Osteocyte (in vitro differentiated cells): Measurements from ENCODE around the gene TTC3. TPM values are rescaled to one million over a fixed set of nuclear protein-coding genes. Genes with fewer than 3 reads are reported as not detected.

Source experiments
- DNase-seq: peaks from one replicate; pipeline ENCODE4 v3.0.0; 2021; ENCODE audit warnings: mixed read lengths; ENCODE audit not compliant: unreplicated experiment; ENCODE audit errors: extremely low spot score
- H3K27ac Mint-ChIP-seq: one replicate; pipeline ENCODE4 v1.8.0; 2021; ENCODE audit warnings: mild to moderate bottlenecking, mixed read lengths; ENCODE audit not compliant: unreplicated experiment
- H3K27me3 Mint-ChIP-seq: one replicate; pipeline ENCODE4 v1.8.0; 2021; ENCODE audit warnings: mixed read lengths; ENCODE audit not compliant: unreplicated experiment
- H3K36me3 Mint-ChIP-seq: one replicate; pipeline ENCODE4 v1.8.0; 2021; ENCODE audit warnings: mixed read lengths; ENCODE audit not compliant: unreplicated experiment
- H3K4me1 Mint-ChIP-seq: one replicate; pipeline ENCODE4 v1.8.0; 2021; ENCODE audit warnings: mixed read lengths; ENCODE audit not compliant: unreplicated experiment
- H3K4me3 Mint-ChIP-seq: one replicate; pipeline ENCODE4 v1.8.0; 2021; ENCODE audit warnings: mild to moderate bottlenecking, moderate library complexity, mixed read lengths; ENCODE audit not compliant: unreplicated experiment
- H3K9me3 Mint-ChIP-seq: one replicate; pipeline ENCODE4 v1.8.0; 2021; ENCODE audit warnings: mixed read lengths; ENCODE audit not compliant: unreplicated experiment
- CTCF ChIP-seq: fragments of 200-600 bp; sonication (generic); IDR thresholded peaks from 2 replicates; pipeline ENCODE4 v1.5.0; 2021; ENCODE audit warnings: antibody characterized with exemption, mild to moderate bottlenecking, moderate library complexity
- total RNA-seq: library from RNA; stranded (reverse); gene quantifications from 2 replicates; pipeline ENCODE4 v1.2.1, GENCODE V29; 2021

Gene TTC3
- total RNA-seq, 1 donor from 2014 or later: 252 TPM

- no peak for DNase-seq
- Mint-ChIP-seq H3K4me3 (no peak overlapping the region), H3K27me3 (no peaks in the 10 kb centered on the region), H3K36me3 (peaks cover 20% of the 10 kb centered on the region), H3K27ac (no peak overlapping the region), H3K9me3 (no peaks in the 10 kb centered on the region), H3K4me1 (peaks cover 39% of the 10 kb centered on the region)
- no peak for TF ChIP-seq CTCF
Observed at GRCh38 chr21:37245151-37245550, 172.1 kb downstream of the TTC3 start.

- no peak for TF ChIP-seq CTCF
- no peak for DNase-seq
- no peak overlapping the region for H3K4me3 Mint-ChIP-seq
- H3K27ac Mint-ChIP-seq: no peak overlapping the region
- peaks cover 10% of the 10 kb centered on the region for H3K36me3 Mint-ChIP-seq
- no peaks in the 10 kb centered on the region for H3K9me3 Mint-ChIP-seq
- H3K27me3 Mint-ChIP-seq: no peaks in the 10 kb centered on the region
- peaks cover 39% of the 10 kb centered on the region for H3K4me1 Mint-ChIP-seq
Observed at GRCh38 chr21:37248298-37248697, 175.2 kb downstream of the TTC3 start.

- peaks cover 8% of the 10 kb centered on the region for H3K36me3 Mint-ChIP-seq
- peak overlapping the region; percentile 32 for H3K27ac Mint-ChIP-seq
- peaks cover 39% of the 10 kb centered on the region for H3K4me1 Mint-ChIP-seq
- no peaks in the 10 kb centered on the region for H3K9me3 Mint-ChIP-seq
- no peak for TF ChIP-seq CTCF
- no peaks in the 10 kb centered on the region for H3K27me3 Mint-ChIP-seq
- no peak overlapping the region for H3K4me3 Mint-ChIP-seq
- no peak for DNase-seq
Observed at GRCh38 chr21:37249112-37249904, 176.3 kb downstream of the TTC3 start.

GRCh38 chr21:37251294-37251634, 178.2 kb downstream of the TTC3 start:
- Mint-ChIP-seq H3K4me3 (no peak overlapping the region), H3K27me3 (no peaks in the 10 kb centered on the region), H3K4me1 (peaks cover 27% of the 10 kb centered on the region), H3K27ac (no peak overlapping the region), H3K9me3 (no peaks in the 10 kb centered on the region), H3K36me3 (no peaks in the 10 kb centered on the region)
- DNase-seq: no peak
- no peak for TF ChIP-seq CTCF

Other genes starting within 250 kb of the TTC3 start
- gene HLCS, start 106.6 kb upstream of the TTC3 start, total RNA-seq: 26.7 and 27.3 TPM in 2 replicates
- gene RIPPLY3, start 66.6 kb upstream of the TTC3 start, total RNA-seq: 0.21 and 0.27 TPM in 2 replicates
- 16.0 and 19.7 TPM in 2 replicates for gene PIGP, start 183 bp upstream of the TTC3 start, total RNA-seq
- 50.0 and 51.6 TPM in 2 replicates for gene VPS26C, start 194.1 kb downstream of the TTC3 start, total RNA-seq